K562 treated with DMSO at 1 percent for 4 hours (cell line): ENCODE results near the gene KRTAP4-1. TPM values are rescaled to one million over a fixed set of nuclear protein-coding genes. Genes with fewer than 3 reads are reported as not detected.

Experiments
- total RNA-seq: library from RNA; unstranded; fragments of 300-600 nt; gene quantifications from 2 replicates; pipeline ENCODE4 v1.2.3, GENCODE V29; 2022; ENCODE audit not compliant: insufficient read depth

The KRTAP4-1 gene
- total RNA-seq, result not detected in 2 replicates

GRCh38 chr17:41184480-41184961, at the start of gene KRTAP4-1:
KRTAP4-1 (minus strand) TSS chr17:41184911; CDS start chr17:41184854, 57 bp downstream.

DNA sequence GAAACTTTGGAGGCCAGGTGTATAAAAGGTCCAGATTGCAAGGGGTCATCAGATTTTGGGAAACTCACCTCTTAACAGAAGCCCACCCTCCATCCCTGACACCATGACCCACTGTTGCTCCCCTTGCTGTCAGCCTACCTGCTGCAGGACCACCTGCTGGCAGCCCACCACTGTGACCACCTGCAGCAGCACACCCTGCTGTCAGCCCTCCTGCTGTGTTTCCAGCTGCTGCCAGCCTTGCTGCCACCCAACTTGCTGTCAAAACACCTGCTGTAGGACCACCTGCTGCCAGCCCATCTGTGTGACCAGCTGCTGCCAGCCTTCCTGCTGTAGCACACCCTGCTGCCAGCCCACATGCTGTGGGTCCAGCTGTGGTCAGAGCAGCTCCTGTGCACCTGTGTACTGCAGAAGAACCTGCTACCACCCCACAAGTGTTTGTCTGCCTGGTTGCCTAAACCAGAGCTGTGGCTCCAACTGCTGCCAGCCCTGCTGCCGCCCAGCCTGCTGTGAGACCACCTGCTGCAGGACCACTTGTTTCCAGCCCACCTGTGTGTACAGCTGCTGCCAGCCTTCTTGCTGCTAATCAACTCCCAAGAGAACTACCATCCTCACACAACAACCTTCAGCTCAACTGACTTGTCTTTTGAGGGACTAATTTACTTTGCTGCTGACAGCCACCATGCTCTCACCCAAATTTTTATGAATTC, 47.8 kb upstream of the KRTAP4-1 start, which contains the start of gene KRTAP9-3:
TSS of gene KRTAP9-3 (plus strand) at position 51 of the 707 bp plus-strand sequence. CDS start at position 104, 53 bp downstream.

DNA sequence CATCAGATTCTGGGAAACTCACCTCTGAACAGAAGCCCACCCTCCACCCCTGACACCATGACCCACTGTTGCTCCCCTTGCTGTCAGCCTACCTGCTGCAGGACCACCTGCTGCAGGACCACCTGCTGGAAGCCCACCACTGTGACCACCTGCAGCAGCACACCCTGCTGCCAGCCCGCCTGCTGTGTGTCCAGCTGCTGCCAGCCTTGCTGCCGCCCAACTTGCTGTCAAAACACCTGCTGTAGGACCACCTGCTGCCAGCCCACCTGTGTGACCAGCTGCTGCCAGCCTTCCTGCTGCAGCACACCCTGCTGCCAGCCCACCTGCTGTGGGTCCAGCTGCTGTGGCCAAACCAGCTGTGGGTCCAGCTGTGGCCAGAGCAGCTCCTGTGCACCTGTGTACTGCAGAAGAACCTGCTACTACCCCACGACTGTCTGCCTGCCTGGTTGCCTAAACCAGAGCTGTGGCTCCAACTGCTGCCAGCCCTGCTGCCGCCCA, 41.9 kb upstream of the KRTAP4-1 start, which contains the start of gene KRTAP9-2:
TSS of gene KRTAP9-2 (plus strand) at position 51 of the 498 bp plus-strand sequence. CDS start at position 58, 7 bp downstream.

DNA sequence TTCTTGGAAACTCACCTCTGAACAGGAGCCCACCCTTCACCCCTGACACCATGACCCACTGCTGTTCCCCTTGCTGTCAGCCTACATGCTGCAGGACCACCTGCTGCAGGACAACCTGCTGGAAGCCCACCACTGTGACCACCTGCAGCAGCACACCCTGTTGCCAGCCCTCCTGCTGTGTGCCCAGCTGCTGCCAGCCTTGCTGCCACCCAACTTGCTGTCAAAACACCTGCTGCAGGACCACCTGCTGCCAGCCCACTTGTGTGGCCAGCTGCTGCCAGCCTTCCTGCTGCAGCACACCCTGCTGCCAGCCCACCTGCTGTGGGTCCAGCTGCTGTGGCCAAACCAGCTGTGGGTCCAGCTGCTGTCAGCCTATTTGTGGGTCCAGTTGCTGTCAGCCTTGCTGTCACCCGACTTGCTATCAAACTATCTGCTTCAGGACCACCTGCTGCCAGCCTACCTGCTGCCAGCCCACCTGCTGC, 5.2 kb upstream of the KRTAP4-1 start, which contains the start of gene KRTAP9-1:
TSS of gene KRTAP9-1 (plus strand) at position 51 of the 482 bp plus-strand sequence. CDS start at position 51, 0 bp downstream.

GRCh38 chr17:41177727-41178271, 6.9 kb downstream of the KRTAP4-1 start, which contains the start of gene KRTAP4-2:
KRTAP4-2 (minus strand) TSS chr17:41178221; CDS start chr17:41178164, 57 bp downstream.

DNA sequence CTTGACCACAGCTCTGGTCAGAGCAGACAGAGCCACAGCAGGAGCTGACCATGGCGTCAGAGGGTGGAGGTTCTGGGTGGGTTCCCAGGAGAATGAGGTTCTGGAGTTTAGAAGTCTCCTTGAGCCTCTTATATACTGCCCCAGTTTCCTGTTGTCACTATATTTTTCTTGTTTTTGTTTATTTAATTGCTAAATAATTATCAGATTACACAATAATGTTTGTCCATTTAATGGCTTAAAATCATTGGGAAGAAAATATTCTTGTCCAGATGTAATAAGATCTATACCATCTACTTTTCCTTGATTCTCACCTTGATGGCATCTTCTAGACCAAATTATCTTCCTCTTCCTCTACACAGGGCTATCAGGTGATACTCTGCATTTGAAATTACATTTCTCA, 16.6 kb downstream of the KRTAP4-1 start, which contains the start of gene KRTAP4-3:
TSS of gene KRTAP4-3 (minus strand) at position 101 of the 400 bp plus-strand sequence. CDS start at position 52, 49 bp downstream.

DNA sequence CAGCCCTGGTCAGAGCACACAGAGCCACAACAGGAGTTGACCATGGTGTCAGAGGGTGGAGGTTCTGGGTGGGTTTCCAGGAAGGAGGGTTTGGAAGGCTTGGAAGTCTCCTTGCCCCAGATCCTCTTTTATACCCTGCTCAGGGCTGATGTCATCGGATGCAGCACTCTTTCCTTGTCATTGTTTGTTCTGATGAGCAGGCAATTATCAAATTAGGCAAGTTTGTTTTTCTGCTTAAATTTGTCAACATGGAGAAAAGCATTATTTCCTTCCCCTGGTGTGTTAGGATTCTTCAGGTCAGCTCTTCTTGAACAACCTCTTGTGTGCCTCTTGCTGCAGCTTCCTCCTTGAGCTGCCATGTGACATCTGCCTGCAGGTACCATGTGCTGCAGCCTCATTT, 24.1 kb downstream of the KRTAP4-1 start, which contains the start of gene KRTAP4-4:
TSS of gene KRTAP4-4 (minus strand) at position 101 of the 400 bp plus-strand sequence. CDS start at position 44, 57 bp downstream.

GRCh38 chr17:41149652-41149985, 35.1 kb downstream of the KRTAP4-1 start, which contains the start of gene KRTAP4-5:
KRTAP4-5 (minus strand) TSS chr17:41149825; CDS start chr17:41149767, 58 bp downstream.

GRCh38 chr17:41140360-41141131, 44.2 kb downstream of the KRTAP4-1 start, which contains the start of gene KRTAP4-6:
KRTAP4-6 (minus strand) TSS chr17:41140544; CDS start chr17:41140487, 57 bp downstream.

Other genes starting within 250 kb of the KRTAP4-1 start
- gene KRT23, start 247.3 kb downstream of the KRTAP4-1 start, total RNA-seq, result not detected in 2 replicates
- not detected in 2 replicates for gene KRT39, start 218.0 kb downstream of the KRTAP4-1 start, total RNA-seq
- gene KRT40, start 200.6 kb downstream of the KRTAP4-1 start, total RNA-seq, result not detected in 2 replicates
- not detected in 2 replicates for gene KRTAP3-3, start 190.7 kb downstream of the KRTAP4-1 start, total RNA-seq
- not detected in 2 replicates for gene KRTAP3-2, start 185.0 kb downstream of the KRTAP4-1 start, total RNA-seq
- gene KRTAP3-1, start 175.8 kb downstream of the KRTAP4-1 start, total RNA-seq, result not detected in 2 replicates
- gene KRTAP1-5, start 157.7 kb downstream of the KRTAP4-1 start, total RNA-seq, result not detected in 2 replicates
- gene KRTAP1-4, start 154.7 kb downstream of the KRTAP4-1 start, total RNA-seq, result not detected in 2 replicates
- not detected in 2 replicates for gene KRTAP1-3, start 150.0 kb downstream of the KRTAP4-1 start, total RNA-seq
- gene KRTAP1-1, start 143.5 kb downstream of the KRTAP4-1 start, total RNA-seq, result not detected in 2 replicates
- not detected in 2 replicates for gene KRTAP2-1, start 137.6 kb downstream of the KRTAP4-1 start, total RNA-seq
- gene KRTAP2-2, start 129.7 kb downstream of the KRTAP4-1 start, total RNA-seq, result not detected in 2 replicates
- gene KRTAP2-3, start 124.8 kb downstream of the KRTAP4-1 start, total RNA-seq, result not detected in 2 replicates
- not detected in 2 replicates for gene KRTAP2-4, start 119.0 kb downstream of the KRTAP4-1 start, total RNA-seq
- gene KRTAP4-7, start 100.8 kb downstream of the KRTAP4-1 start, total RNA-seq, result not detected in 2 replicates
- not detected in 2 replicates for gene KRTAP4-8, start 86.8 kb downstream of the KRTAP4-1 start, total RNA-seq
- gene KRTAP4-16, start 82.7 kb downstream of the KRTAP4-1 start, total RNA-seq, result not detected in 2 replicates
- gene KRTAP4-9, start 79.5 kb downstream of the KRTAP4-1 start, total RNA-seq, result not detected in 2 replicates
- not detected in 2 replicates for gene KRTAP4-11, start 66.5 kb downstream of the KRTAP4-1 start, total RNA-seq
- gene KRTAP4-12, start 60.7 kb downstream of the KRTAP4-1 start, total RNA-seq, result not detected in 2 replicates
- gene KRTAP4-6, start 44.4 kb downstream of the KRTAP4-1 start, total RNA-seq, result not detected in 2 replicates
- gene KRTAP4-5, start 35.1 kb downstream of the KRTAP4-1 start, total RNA-seq, result not detected in 2 replicates
- not detected in 2 replicates for gene KRTAP4-4, start 24.2 kb downstream of the KRTAP4-1 start, total RNA-seq
- gene KRTAP4-3, start 16.7 kb downstream of the KRTAP4-1 start, total RNA-seq, result not detected in 2 replicates
- not detected in 2 replicates for gene KRTAP4-2, start 6.7 kb downstream of the KRTAP4-1 start, total RNA-seq
- gene KRTAP9-1, start 5.0 kb upstream of the KRTAP4-1 start, total RNA-seq, result not detected in 2 replicates
- gene KRTAP9-2, start 41.7 kb upstream of the KRTAP4-1 start, total RNA-seq, result not detected in 2 replicates
- not detected in 2 replicates for gene KRTAP9-3, start 47.5 kb upstream of the KRTAP4-1 start, total RNA-seq
- gene KRTAP9-8, start 53.1 kb upstream of the KRTAP4-1 start, total RNA-seq, result not detected in 2 replicates
- not detected in 2 replicates for gene KRTAP9-4, start 64.8 kb upstream of the KRTAP4-1 start, total RNA-seq
- not detected in 2 replicates for gene KRTAP9-9, start 70.5 kb upstream of the KRTAP4-1 start, total RNA-seq
- gene KRTAP9-6, start 80.5 kb upstream of the KRTAP4-1 start, total RNA-seq, result not detected in 2 replicates
- gene KRTAP9-7, start 90.8 kb upstream of the KRTAP4-1 start, total RNA-seq, result not detected in 2 replicates
- gene KRTAP29-1, start 117.9 kb upstream of the KRTAP4-1 start, total RNA-seq, result not detected in 2 replicates
- gene KRTAP16-1, start 124.4 kb upstream of the KRTAP4-1 start, total RNA-seq, result not detected in 2 replicates
- gene KRTAP17-1, start 130.8 kb upstream of the KRTAP4-1 start, total RNA-seq, result not detected in 2 replicates
- not detected in 2 replicates for gene KRT33A, start 165.9 kb upstream of the KRTAP4-1 start, total RNA-seq
- not detected in 2 replicates for gene KRT33B, start 184.9 kb upstream of the KRTAP4-1 start, total RNA-seq
- not detected in 2 replicates for gene KRT34, start 197.4 kb upstream of the KRTAP4-1 start, total RNA-seq
- not detected in 2 replicates for gene KRT31, start 212.7 kb upstream of the KRTAP4-1 start, total RNA-seq
- gene KRT37, start 239.7 kb upstream of the KRTAP4-1 start, total RNA-seq, result not detected in 2 replicates